Sigmoid colon (tissue), 7 donors: Measurements from ENCODE around the gene MIEN1. TPM values are rescaled to one million over a fixed set of nuclear protein-coding genes. Genes with fewer than 3 reads are reported as not detected.

Experiments
- DNase-seq: peaks from one replicate; pipeline ENCODE4 v3.0.0-alpha.2; 2019
- H3K27ac ChIP-seq, 4 donors: fragments of 200-600 bp; sonication (generic); one replicate each; pipeline ENCODE4 v1.5.1; 2016 to 2019; ENCODE audit warnings: mild to moderate bottlenecking in 1 of 4
- H3K27me3 ChIP-seq, 3 donors: fragments of 200-600 bp; sonication (generic); one replicate each; pipeline ENCODE4 v1.5.1; 2019; ENCODE audit warnings: mild to moderate bottlenecking in 1 of 3
- H3K36me3 ChIP-seq, 4 donors: fragments of 200-600 bp; sonication (generic); one replicate each; pipeline ENCODE4 v1.5.1; 2016 to 2019
- H3K4me1 ChIP-seq, 4 donors: fragments of 200-600 bp; sonication (generic); one replicate each; pipeline ENCODE4 v1.5.1; 2017 to 2019
- H3K4me3 ChIP-seq, 4 donors: fragments of 200-600 bp; sonication (generic); one replicate each; pipeline ENCODE4 v1.5.1; 2017 to 2019; ENCODE audit warnings: mild to moderate bottlenecking in 2 of 4, moderate library complexity in 1 of 4
- H3K9me3 ChIP-seq, 4 donors: fragments of 200-600 bp in 3 of 4; sonication (generic) in 3 of 4; one replicate each; pipeline versions ENCODE4 v1.5.1 to v1.6.1; 2013 to 2019
- CTCF ChIP-seq, 4 experiments: fragments of 450-650 bp in 3 of 4; fragments of 200-600 bp in 1 of 4; IDR thresholded peaks; one replicate each; pipeline ENCODE4 v1.5.1; 2016 to 2019; ENCODE audit warnings: antibody characterized with exemption in 4 of 4, mild to moderate bottlenecking in 3 of 4, moderate library complexity in 2 of 4
- EP300 ChIP-seq, 4 donors: sonication (generic); formaldehyde crosslinking; IDR thresholded peaks; one replicate each; pipeline ENCODE4 v1.6.1; 2017; ENCODE audit warnings: antibody characterized with exemption in 4 of 4
- POLR2A ChIP-seq, 2 donors: fragments of 450-650 bp; IDR thresholded peaks; one replicate each; pipeline ENCODE4 v1.6.1; 2016; ENCODE audit warnings: antibody characterized with exemption in 2 of 2, mild to moderate bottlenecking in 2 of 2, moderate library complexity in 2 of 2
- POLR2AphosphoS5 ChIP-seq, 4 donors: sonication (generic); formaldehyde crosslinking; IDR thresholded peaks; one replicate each; pipeline ENCODE4 v1.6.1; 2017; ENCODE audit warnings: antibody characterized with exemption in 4 of 4
- WGBS, 2 donors: extraction: QIAGEN DNeasy Blood & Tissue Kit; methylation state at CpG; one replicate each; pipeline ENCODE4 v1.1.7; 2013; 5-methylcytosine and 5-hydroxymethylcytosine counted together
- intact Hi-C: fragments of 100-400 bp; cut with DNase I; formaldehyde crosslinking; loops from one replicate; pipeline ENCODE4 v1.15.1; 2023
- polyA plus RNA-seq, 3 donors: library from polyadenylated mRNA; stranded (reverse); fragments of 200-250 nt; gene quantifications; one replicate each; pipeline ENCODE4 v1.2.3, GENCODE V29; 2013
- total RNA-seq, 4 donors: library from RNA; depleted of rRNA; stranded (reverse); fragments of >200 nt; gene quantifications; one replicate each; pipeline ENCODE4 v1.1.0, GENCODE V29; 2016
- donor health status: healthy with polysubstance abuse.
- donor health status: Bipolar disorder and iron deficiency.
- donor health status: healthy.

MIEN1 gene
- total and polyA plus RNA-seq, 7 donors = 52.4 to 226 (median 65.5) TPM

GRCh38 chr17:39755554-39756379 lies 25.4 kb upstream of the MIEN1 start:
- H3K27ac ChIP-seq = peak overlapping the region; percentile 93 to 96 (median 94)
- H3K9me3 ChIP-seq = no peaks in the 10 kb centered on the region
- H3K4me1 ChIP-seq = peaks cover 0 to 22% (median 16%) of the 10 kb centered on the region in 4 donors
- H3K27me3 ChIP-seq = peaks cover 0 to 8% (median 2%) of the 10 kb centered on the region in 3 donors
- intact Hi-C loops = loop anchor here (2.0 to 10.0 kb wide), 4 partner anchors 119 to 551 kb away; partner anchors contain the start of genes LRRC3C, ORMDL3, RPL19 and STARD3
- DNase-seq = peak; percentile 56
- no peaks in the 10 kb centered on the region for H3K36me3 ChIP-seq
- no peak overlapping the region for H3K4me3 ChIP-seq
- WGBS, 2 donors = 49 to 69% methylated on average over 18 of the region's 18 CpGs
- no peak for TF ChIP-seq POLR2AphosphoS5 (IDR thresholded peaks at IDR 0.05)
- no peak for TF ChIP-seq POLR2A (IDR thresholded peaks at IDR 0.05)
- TF ChIP-seq CTCF (IDR thresholded peaks at IDR 0.05) = no peak
- no peak for TF ChIP-seq EP300 (IDR thresholded peaks at IDR 0.05)

GRCh38 chr17:39754958-39755553 lies 24.7 kb upstream of the MIEN1 start:
- H3K27me3 ChIP-seq = peaks cover 0 to 5% (median 0%) of the 10 kb centered on the region in 3 donors
- intact Hi-C loops = loop anchor here (1.0 to 10.0 kb wide), 7 partner anchors 25 to 550 kb away; partner anchors contain the start of genes LRRC3C, MIEN1, ORMDL3 and PGAP3
- no peaks in the 10 kb centered on the region for H3K36me3 ChIP-seq
- H3K9me3 ChIP-seq = no peaks in the 10 kb centered on the region
- peaks cover 0 to 28% (median 16%) of the 10 kb centered on the region in 4 donors for H3K4me1 ChIP-seq
- TF ChIP-seq POLR2A (IDR thresholded peaks at IDR 0.05) = no peak
- TF ChIP-seq CTCF (IDR thresholded peaks at IDR 0.05) = no peak
- TF ChIP-seq EP300 (IDR thresholded peaks at IDR 0.05) = no peak
- TF ChIP-seq POLR2AphosphoS5 (IDR thresholded peaks at IDR 0.05) = no peak
- DNase-seq = peak; percentile 69
- H3K4me3 ChIP-seq = peak overlapping the region; percentile 57 to 92 (median 77)
- H3K27ac ChIP-seq = peak overlapping the region; percentile 93 to 96 (median 94)
- 26 to 29% methylated on average over 21 of the region's 21 CpGs for WGBS, 2 donors

- TF ChIP-seq EP300 (IDR thresholded peaks at IDR 0.05) (no peak), CTCF (IDR thresholded peaks at IDR 0.05) (peak; percentile 93 to 99 (median 96)), POLR2A (IDR thresholded peaks at IDR 0.05) (peak; percentile 66 to 72), POLR2AphosphoS5 (IDR thresholded peaks at IDR 0.05) (peak; percentile 74 to 91 (median 84))
- H3K27me3 ChIP-seq = no peaks in the 10 kb centered on the region
- peaks cover 0 to 32% (median 16%) of the 10 kb centered on the region in 4 donors for H3K4me1 ChIP-seq
- H3K9me3 ChIP-seq = no peaks in the 10 kb centered on the region
- H3K27ac ChIP-seq = peak overlapping the region; percentile 93 to 96 (median 94)
- no peaks in the 10 kb centered on the region for H3K36me3 ChIP-seq
- 0 to 1% methylated on average over 91 of the region's 91 CpGs for WGBS, 2 donors
- peak; percentile 95 for DNase-seq
- intact Hi-C loops = loop anchor here (1.0 to 10.0 kb wide), 5 partner anchors 24 to 550 kb away; partner anchors contain the start of genes MIEN1, PGAP3, RPL19 and STARD3
- H3K4me3 ChIP-seq = peak overlapping the region; percentile 57 to 92 (median 77)
These were observed 24.0 kb upstream of the MIEN1 start for GRCh38 chr17:39754161-39754957.

GRCh38 chr17:39753514-39754160 lies 23.3 kb upstream of the MIEN1 start:
- TF ChIP-seq POLR2A (IDR thresholded peaks at IDR 0.05) (no peak), POLR2AphosphoS5 (IDR thresholded peaks at IDR 0.05) (peak in 1 of 4 donors; percentile 49), EP300 (IDR thresholded peaks at IDR 0.05) (no peak), CTCF (IDR thresholded peaks at IDR 0.05) (no peak)
- DNase-seq = peak; percentile 79
- 5% methylated on average over 55 of the region's 55 CpGs for WGBS, 2 donors

More at GRCh38 chr17:39753514-39754160, 23.3 kb upstream of the MIEN1 start:
- Histone ChIP-seq H3K9me3 (no peaks in the 10 kb centered on the region), H3K36me3 (no peaks in the 10 kb centered on the region), H3K27me3 (no peaks in the 10 kb centered on the region), H3K4me3 (peak overlapping the region; percentile 57 to 92 (median 77)), H3K4me1 (peaks cover 0 to 32% (median 16%) of the 10 kb centered on the region in 4 donors), H3K27ac (peak overlapping the region; percentile 93 to 96 (median 94))
- intact Hi-C loops = loop anchor here (1.0 to 10.0 kb wide), 5 partner anchors 23 to 549 kb away; partner anchors contain the start of genes MIEN1, PGAP3, RPL19 and STARD3
